Measurements from ENCODE around the gene SIGLEC8. TPM values are rescaled to one million over a fixed set of nuclear protein-coding genes. Genes with fewer than 3 reads are reported as not detected.
A peak's percentile ranks its signal among the peaks of the same experiment; 100 is the strongest.

Gene SIGLEC8
- total and polyA plus RNA-seq, 10 of the 15 experiments (the other 5 are each of a cell fraction or from before 2014, with no cell fraction given) = not detected

DNA sequence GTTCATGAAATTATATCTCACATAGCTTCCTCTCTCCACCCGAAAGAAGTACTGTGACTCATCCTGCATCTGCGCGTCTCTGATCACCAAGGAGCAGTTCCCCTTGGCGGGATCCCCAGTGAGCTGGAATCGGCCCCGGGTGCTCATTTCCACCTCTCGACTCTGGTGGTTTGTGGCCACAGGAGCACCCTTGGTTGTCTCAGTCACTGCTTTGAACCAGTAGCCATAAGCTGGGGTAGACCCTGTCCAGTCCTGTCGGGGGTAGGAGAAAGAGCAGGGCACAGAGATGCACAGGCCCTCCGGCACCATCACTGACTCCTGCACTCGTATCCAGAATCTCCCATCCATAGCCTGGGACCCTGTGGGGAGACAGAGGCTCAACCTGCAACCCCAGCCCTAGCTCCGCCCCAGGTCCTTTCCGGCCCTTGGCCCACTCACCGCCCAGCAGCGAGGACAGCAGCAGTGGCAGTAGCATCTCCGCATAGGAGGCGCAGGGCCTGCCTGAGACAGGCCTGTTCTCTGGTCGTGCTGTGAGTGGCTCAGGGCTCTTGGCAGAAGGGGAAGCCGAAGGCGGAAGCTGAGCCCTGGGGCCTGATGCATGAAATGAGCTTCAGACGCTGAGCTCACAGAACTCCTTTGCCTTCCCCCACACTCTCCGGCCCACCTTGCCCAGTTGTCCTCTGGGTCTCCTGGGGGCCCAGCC, 41.0 kb downstream of the SIGLEC8 start, which contains the start of gene SIGLEC10:
Gene SIGLEC10 (minus strand): TSS at position 536 of the 703 bp plus-strand sequence. CDS start 61 bp downstream, at position 475.
- ChIA-PET RAD21 (ENCODE audit: unreplicated experiment) (interaction anchor here (0.6 to 5.8 kb wide), 14 partner anchors 10 to 244 kb away, joined by 3 to 51 read pairs (median 6); partner anchors contain the start of gene NKG7), CTCF (interaction anchor here (0.6 to 9.7 kb wide), 19 partner anchors 8 to 361 kb away, joined by 3 to 142 read pairs (median 6); partner anchors contain the start of genes LIM2 and NKG7), POLR2A (interaction anchor here (0.6 to 2.9 kb wide), 8 partner anchors 10 to 78 kb away, joined by 3 to 37 read pairs (median 3); partner anchors contain the start of genes LIM2 and NKG7), SMC1A (ENCODE audit: uncharacterized antibody, unreplicated experiment) (interaction anchor here (0.7 to 2.9 kb wide), 20 partner anchors 9 to 360 kb away, joined by 3 to 43 read pairs (median 5); partner anchors contain the start of gene VSIG10L)
- no peaks in the 10 kb centered on the region for H3K36me3 ChIP-seq (ENCODE audit: control insufficient read depth in 2 of 2, insufficient read depth in 2 of 2, low read length in 1 of 2)
- no peaks in the 10 kb centered on the region for H3K79me2 ChIP-seq (ENCODE audit: control insufficient read depth, insufficient read depth, low read length)
- no peaks in the 10 kb centered on the region for H4K20me1 ChIP-seq (ENCODE audit: control insufficient read depth, insufficient read depth)
- peak within 1 kb of the TSS; percentile 50 for H3K27ac ChIP-seq (ENCODE audit: control insufficient read depth, insufficient read depth)
- in situ Hi-C loops (cut with MboI) (no loop called here), intact Hi-C loops (cut with micrococcal nuclease; ENCODE audit: unreplicated experiment) (loop anchor here (2.0 kb wide), 2 partner anchors 22 to 24 kb away; no protein-coding TSS in a partner anchor)
- peaks cover 16% of the 10 kb centered on the region for H3K4me1 ChIP-seq (ENCODE audit: control insufficient read depth, insufficient read depth, low read length)
- FAIRE-seq (peak; percentile 97), ATAC-seq (peak; percentile 92), DNase-seq (ENCODE audit: low read depth, low spot score) (no peak)
- WGBS (ENCODE audit: insufficient coverage, insufficient replicate concordance, low lambda C conversion rate, missing lambda C conversion rate) = 14% methylated on average over 21 of the region's 21 CpGs
- H3K9me3 ChIP-seq (replicated peaks; ENCODE audit: control insufficient read depth, insufficient read depth, low read length) = no peaks in the 10 kb centered on the region
- H3K4me2 ChIP-seq (ENCODE audit: control insufficient read depth, insufficient read depth) = peak within 1 kb of the TSS; percentile 88
- H3K9ac ChIP-seq (ENCODE audit: control insufficient read depth, insufficient read depth, low read length) = peak within 1 kb of the TSS; percentile 48
- TSS peak; percentile 55 for BruUV-seq (replicated peaks)
- H3K4me3 ChIP-seq = peak within 1 kb of the TSS; percentile 49; the same call in 1 of the 2 replicates
- H3K27me3 ChIP-seq (replicated peaks in 1 of 2; ENCODE audit: control insufficient read depth in 2 of 2, insufficient read depth in 2 of 2, low read length in 1 of 2) = no peaks in the 10 kb centered on the region
- H2AFZ ChIP-seq (ENCODE audit: control insufficient read depth, low read depth, low read length) = peak within 1 kb of the TSS; percentile 78
- peak; percentile 86 for TF ChIP-seq EED (IDR thresholded peaks at IDR 0.05; ENCODE audit: low read depth)
- TF ChIP-seq IRF4 (IDR thresholded peaks at IDR 0.05; ENCODE audit: low read depth, low read length) = peak; percentile 15; the same call in 1 of the 2 replicates
- no peak for TF ChIP-seq HCFC1 (IDR thresholded peaks at IDR 0.05; ENCODE audit: low read length)
- peak; percentile 46; the same call in 1 of the 2 replicates for TF ChIP-seq TAF1 (IDR thresholded peaks at IDR 0.05; ENCODE audit: borderline replicate concordance, low read depth, low read length)
- peak; percentile 1; the same call in 1 of the 2 replicates for TF ChIP-seq ATF2 (IDR thresholded peaks at IDR 0.05; ENCODE audit: low read length)
- peak; percentile 42 for TF ChIP-seq SP1 (IDR thresholded peaks at IDR 0.05; ENCODE audit: low read depth, low read length)
- no peak for TF ChIP-seq STAT1 (conservative IDR thresholded peaks at IDR 0.05)
- TF ChIP-seq CREB1 (IDR thresholded peaks at IDR 0.05; ENCODE audit: low read depth) = 0 out of 2 replicates have a peak, but pooled peaks have one; percentile 26
- TF ChIP-seq GATAD2B (conservative IDR thresholded peaks at IDR 0.05; ENCODE audit: low read depth) = no peak; the same call in 1 of the 2 replicates
- TF ChIP-seq LARP7 (IDR thresholded peaks at IDR 0.05) = peak; percentile 65; the same call in 1 of the 2 replicates
- peak; percentile 59 to 61; a peak in 3 of 4 replicates for TF ChIP-seq IKZF2 (IDR thresholded peaks at IDR 0.05)
- TF ChIP-seq FOXM1 (IDR thresholded peaks at IDR 0.05; ENCODE audit: low read depth, low read length) = peak; percentile 44; the same call in 1 of the 2 replicates
- no peak for TF ChIP-seq TARDBP (IDR thresholded peaks at IDR 0.05; ENCODE audit: borderline replicate concordance)
- 0 out of 2 replicates have a peak, but pooled peaks have one; percentile 28 for TF ChIP-seq RCOR1 (conservative IDR thresholded peaks at IDR 0.05; ENCODE audit: low read depth, low read length)
- TF ChIP-seq CBX3 (IDR thresholded peaks at IDR 0.05; ENCODE audit: borderline replicate concordance, low read depth) = no peak
- TF ChIP-seq ETV6 (conservative IDR thresholded peaks at IDR 0.05 in 1 of 2, IDR thresholded peaks at IDR 0.05 in 1 of 2; ENCODE audit: borderline replicate concordance in 1 of 2, low read depth in 1 of 2) = 0 out of 4 replicates have a peak, but pooled peaks of 1 of the 2 experiments have one; percentile 37
- TF ChIP-seq TCF3 (IDR thresholded peaks at IDR 0.05; ENCODE audit: borderline replicate concordance, insufficient read depth, low read depth, low read length) = no peak
- TF ChIP-seq RFX5 (IDR thresholded peaks at IDR 0.05; ENCODE audit: low read depth, low read length) = no peak
- peak; percentile 51; the same call in 1 of the 2 replicates for TF ChIP-seq CREM (IDR thresholded peaks at IDR 0.05; ENCODE audit: low read depth)
- TF ChIP-seq RUNX3 (IDR thresholded peaks at IDR 0.05; ENCODE audit: low read length) = peak; percentile 88
- peak; percentile 74; the same call in 1 of the 2 replicates for TF ChIP-seq SMARCA5 (IDR thresholded peaks at IDR 0.05)
- 0 out of 2 replicates have a peak, but pooled peaks have one; percentile 20 for TF ChIP-seq MEF2A (IDR thresholded peaks at IDR 0.05; ENCODE audit: insufficient read depth, low read depth, low read length)
- TF ChIP-seq KLF5 (IDR thresholded peaks at IDR 0.05; ENCODE audit: partially characterized antibody) = no peak
- 0 out of 2 replicates have a peak, but pooled peaks have one; percentile 11 for TF ChIP-seq YY1 (IDR thresholded peaks at IDR 0.05; ENCODE audit: low read depth, low read length)
- TF ChIP-seq DPF2 (IDR thresholded peaks at IDR 0.05) = peak; percentile 70
- TF ChIP-seq POLR2AphosphoS5 (IDR thresholded peaks at IDR 0.05; ENCODE audit: low read length) = peak; percentile 52; the same call in 1 of the 2 replicates
